T-helper 2 cell treated with Interferon-gamma antibody and Interleukin-4, amounts not matched to agents 5 μg/mL and 100 μg/mL, for 36 hours (primary cell): Measurements from ENCODE around the gene USP6.
"Not testable (repeated sequence)": the region's sequence is repeated elsewhere in the genome, so short reads cannot be mapped to it uniquely, and the experiment has no call there.

Source experiments
- DNase-seq: peaks from one replicate; pipeline ENCODE4 v3.0.0; 2021; ENCODE audit warnings: low spot score
- H3K27ac Mint-ChIP-seq: one replicate; pipeline ENCODE4 v1.8.0; 2021; ENCODE audit warnings: mild to moderate bottlenecking, mixed read lengths
- H3K27me3 Mint-ChIP-seq: one replicate; pipeline ENCODE4 v1.8.0; 2021; ENCODE audit warnings: low read depth, mixed read lengths
- H3K36me3 Mint-ChIP-seq: one replicate; pipeline ENCODE4 v1.8.0; 2021; ENCODE audit warnings: low read depth, mixed read lengths
- H3K4me1 Mint-ChIP-seq: one replicate; pipeline ENCODE4 v1.8.0; 2021; ENCODE audit warnings: low read depth, mixed read lengths
- H3K4me3 Mint-ChIP-seq: one replicate; pipeline ENCODE4 v1.8.0; 2022; ENCODE audit warnings: mild to moderate bottlenecking, moderate library complexity, mixed read lengths
- H3K9me3 Mint-ChIP-seq: one replicate; pipeline ENCODE4 v1.8.0; 2021; ENCODE audit warnings: mixed read lengths

Gene USP6

DNA sequence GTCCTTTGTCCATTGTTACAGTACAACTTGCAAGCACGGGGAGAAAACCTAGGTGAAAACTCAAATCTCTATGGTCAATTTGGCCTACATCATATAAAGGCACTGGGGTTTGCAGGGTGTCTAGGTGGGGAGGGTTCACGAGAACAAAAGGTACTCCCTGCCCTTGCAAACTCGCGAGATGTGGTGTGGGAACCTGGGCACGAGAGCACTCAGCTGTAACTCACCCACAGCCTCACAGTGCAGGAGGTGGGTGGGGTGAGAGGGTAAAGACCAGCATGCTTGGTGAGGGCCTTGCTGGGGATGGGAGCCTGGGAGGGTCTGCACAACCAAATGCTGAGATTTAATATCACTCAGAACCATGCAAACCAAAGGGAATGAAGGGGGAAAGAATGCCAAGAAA is 94.3 kb downstream of the USP6 start:
- no peak overlapping the region for H3K27ac Mint-ChIP-seq
- DNase-seq = no peak

DNA sequence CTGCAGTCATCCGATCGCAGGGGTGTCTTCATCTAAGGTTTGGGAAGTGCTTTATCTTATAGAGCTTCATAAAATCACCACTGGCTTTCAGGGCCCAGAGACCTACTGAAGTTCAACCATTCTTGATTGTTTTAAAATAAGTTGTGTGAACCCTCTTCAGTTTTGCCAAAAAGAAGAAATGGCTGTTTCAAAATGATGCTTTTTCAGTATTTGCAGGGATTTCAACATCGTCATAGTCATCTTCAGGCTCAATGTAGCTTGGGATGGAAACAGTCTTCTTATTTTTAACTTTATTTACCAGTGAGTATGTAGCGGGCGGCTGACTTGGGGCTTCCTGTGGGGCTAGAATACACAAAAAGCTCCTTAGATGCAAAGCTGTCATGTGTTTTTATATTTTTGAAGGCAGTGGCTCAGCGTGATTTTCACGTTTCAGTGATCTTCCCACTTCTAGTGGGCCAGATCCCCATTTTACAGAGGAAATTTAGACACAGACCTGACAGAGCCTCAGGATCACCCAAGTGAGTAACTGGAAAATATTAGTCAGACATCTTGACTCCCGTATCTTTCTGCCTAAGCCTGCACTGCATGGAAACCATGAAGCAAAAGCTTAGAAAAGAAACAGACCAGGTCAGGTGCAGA is 94.9 kb downstream of the USP6 start:
- Mint-ChIP-seq H3K36me3 (no peaks in the 10 kb centered on the region), H3K4me1 (no peaks in the 10 kb centered on the region), H3K4me3 (no peak overlapping the region), H3K27ac (no peak overlapping the region), H3K9me3 (no peaks in the 10 kb centered on the region), H3K27me3 (no peaks in the 10 kb centered on the region)
- no peak for DNase-seq

More for the DNA sequence above, 94.3 kb downstream of the USP6 start:
- H3K4me1 Mint-ChIP-seq = no peaks in the 10 kb centered on the region
- no peaks in the 10 kb centered on the region for H3K9me3 Mint-ChIP-seq
- H3K36me3 Mint-ChIP-seq = no peaks in the 10 kb centered on the region
- H3K27me3 Mint-ChIP-seq = no peaks in the 10 kb centered on the region
- H3K4me3 Mint-ChIP-seq = no peak overlapping the region

DNA sequence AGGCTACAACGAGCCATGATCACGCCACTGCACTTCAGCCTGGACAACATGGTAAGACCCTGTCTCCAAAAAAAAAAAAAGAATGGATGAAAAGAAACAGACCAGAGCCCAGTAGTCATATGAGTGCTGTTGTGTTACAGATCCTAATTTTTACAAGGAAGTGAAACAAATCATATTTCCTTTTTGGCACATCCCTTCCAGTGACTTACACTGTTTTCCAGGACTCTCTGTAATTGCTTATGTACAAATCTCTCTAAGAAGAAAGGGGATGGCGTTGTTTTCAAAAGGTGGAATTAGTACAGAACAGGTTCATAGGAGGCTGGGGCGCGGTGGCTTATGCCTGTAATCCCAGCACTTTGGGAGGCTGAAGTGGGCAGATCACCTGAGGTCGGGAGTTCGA is 95.6 kb downstream of the USP6 start:
- Mint-ChIP-seq H3K4me3 (no peak overlapping the region), H3K27me3 (no peaks in the 10 kb centered on the region), H3K4me1 (no peaks in the 10 kb centered on the region), H3K27ac (no peak overlapping the region), H3K36me3 (no peaks in the 10 kb centered on the region), H3K9me3 (no peaks in the 10 kb centered on the region)
- no peak for DNase-seq

DNA sequence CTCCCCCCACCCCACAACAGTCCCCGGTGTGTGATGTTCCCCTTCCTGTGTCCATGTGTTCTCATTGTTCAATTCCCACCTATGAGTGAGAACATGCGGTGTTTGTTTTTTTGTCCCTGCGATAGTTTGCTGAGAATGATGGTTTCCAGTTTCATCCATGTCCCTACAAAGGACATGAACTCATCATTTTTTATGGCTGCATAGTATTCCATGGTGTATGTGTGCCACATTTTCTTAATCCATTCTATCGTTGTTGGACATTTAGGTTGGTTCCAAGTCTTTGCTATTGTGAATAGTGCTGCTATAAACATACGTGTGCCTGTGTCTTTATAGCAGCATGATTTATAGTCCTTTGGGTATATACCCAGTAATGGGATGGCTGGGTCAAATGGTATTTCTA is 101.7 kb downstream of the USP6 start:
- H3K36me3 Mint-ChIP-seq, H3K27ac Mint-ChIP-seq, H3K4me3 Mint-ChIP-seq, H3K27me3 Mint-ChIP-seq, H3K4me1 Mint-ChIP-seq, H3K9me3 Mint-ChIP-seq, DNase-seq: not testable (repeated sequence)

DNA sequence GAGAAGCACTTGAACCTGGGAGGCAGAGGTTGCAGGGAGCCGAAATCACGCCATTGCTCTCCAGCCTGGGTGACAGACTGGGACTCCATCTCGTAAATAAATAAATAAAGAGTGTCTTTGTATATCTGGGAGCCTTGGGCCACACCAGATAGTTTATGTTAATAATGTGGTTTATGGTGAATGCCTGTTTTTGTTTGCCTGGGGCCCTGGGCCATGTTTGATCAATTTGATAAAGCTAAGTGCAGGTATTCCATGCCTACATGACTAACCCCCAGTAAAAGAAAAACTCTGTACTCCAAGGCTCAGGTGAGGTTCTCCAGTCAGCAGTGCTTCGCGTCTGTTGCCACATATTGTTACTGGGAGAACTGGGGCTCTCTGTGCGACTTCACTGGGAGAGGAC is 103.7 kb downstream of the USP6 start:
- H3K9me3 Mint-ChIP-seq = no peaks in the 10 kb centered on the region
- no peaks in the 10 kb centered on the region for H3K4me1 Mint-ChIP-seq
- no peak for DNase-seq
- no peak overlapping the region for H3K4me3 Mint-ChIP-seq
- H3K27me3 Mint-ChIP-seq = no peaks in the 10 kb centered on the region
- H3K27ac Mint-ChIP-seq = no peak overlapping the region
- H3K36me3 Mint-ChIP-seq = no peaks in the 10 kb centered on the region

DNA sequence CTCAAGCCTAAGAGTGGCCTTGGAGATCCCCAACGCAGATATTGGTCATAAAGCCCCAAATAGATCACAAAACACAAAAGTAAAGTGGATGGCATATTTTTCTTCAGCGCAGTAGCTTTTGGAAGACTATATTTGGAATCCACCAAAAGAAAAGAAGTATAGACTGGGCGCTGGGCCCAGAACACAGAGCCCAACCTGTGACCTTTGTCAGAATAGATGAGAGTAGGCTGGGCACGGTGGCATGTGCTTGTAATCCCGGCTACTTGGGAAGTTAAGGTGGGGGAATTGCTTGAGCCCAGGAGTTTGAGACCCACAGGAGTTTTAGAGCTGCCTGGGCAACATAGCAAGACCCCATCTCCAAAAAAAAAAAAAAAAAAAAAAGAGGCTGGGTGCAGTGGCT is 104.2 kb downstream of the USP6 start:
- no peaks in the 10 kb centered on the region for H3K36me3 Mint-ChIP-seq
- H3K27ac Mint-ChIP-seq = no peak overlapping the region
- no peak overlapping the region for H3K4me3 Mint-ChIP-seq

DNA sequence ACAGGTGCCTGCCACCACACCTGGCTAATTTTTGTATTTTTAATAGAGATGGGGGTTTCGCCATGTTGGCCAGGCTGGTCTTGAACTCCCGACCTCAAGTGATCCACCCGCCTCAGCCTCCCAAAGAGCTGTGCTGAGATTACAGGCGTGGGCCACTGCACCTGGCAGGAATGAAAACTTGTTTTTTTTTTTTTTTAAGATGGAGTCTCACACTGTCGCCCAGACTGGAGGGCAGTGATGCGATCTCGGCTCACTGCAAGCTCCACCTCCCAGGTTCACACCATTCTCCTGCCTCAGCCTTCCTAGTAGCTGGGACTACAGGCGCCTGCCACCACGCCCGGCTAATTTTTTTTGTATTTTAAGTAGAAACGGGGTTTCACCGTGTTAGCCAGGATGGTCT is 106.1 kb downstream of the USP6 start:
- H3K9me3 Mint-ChIP-seq, H3K4me3 Mint-ChIP-seq, H3K27ac Mint-ChIP-seq, H3K36me3 Mint-ChIP-seq, H3K27me3 Mint-ChIP-seq, H3K4me1 Mint-ChIP-seq, DNase-seq: not testable (repeated sequence)

More for the DNA sequence above, 104.2 kb downstream of the USP6 start:
- no peaks in the 10 kb centered on the region for H3K27me3 Mint-ChIP-seq
- DNase-seq = no peak
- H3K9me3 Mint-ChIP-seq = no peaks in the 10 kb centered on the region
- H3K4me1 Mint-ChIP-seq = no peaks in the 10 kb centered on the region
